Breast epithelium (tissue), 3 donors: Measurements from ENCODE around the gene STAG1.
"Not testable (repeated sequence)": the region's sequence is repeated elsewhere in the genome, so short reads cannot be mapped to it uniquely, and the experiment has no call there.

Source experiments
- CTCF ChIP-seq, 3 donors: fragments of 450-650 bp; IDR thresholded peaks; one replicate each; pipeline ENCODE4 v1.5.1; 2016 to 2017; ENCODE audit warnings: antibody characterized with exemption in 3 of 3, mild to moderate bottlenecking in 3 of 3, moderate library complexity in 3 of 3
- POLR2A ChIP-seq: fragments of 450-650 bp; IDR thresholded peaks from one replicate; pipeline ENCODE4 v1.6.1; 2016; ENCODE audit warnings: antibody characterized with exemption, mild to moderate bottlenecking, moderate library complexity

GRCh38 chr3:136617969-136618525, 134.1 kb downstream of the STAG1 start:
- not testable (repeated sequence) for TF ChIP-seq POLR2A; CTCF (IDR thresholded peaks at IDR 0.05)
